ENCODE data around the gene SDR42E2.
A peak's percentile ranks its signal among the peaks of the same experiment; 100 is the strongest.

The SDR42E2 gene

GRCh38 chr16:22206013-22206841, 43.9 kb downstream of the SDR42E2 start, which contains the start of gene EEF2K:
EEF2K (plus strand) TSS chr16:22206278; CDS start chr16:22225730, 19,452 bp downstream.
- Histone ChIP-seq H3K4me1 (ENCODE audit: insufficient read depth, low read length) (no peaks in the 10 kb centered on the region), H3K27me3 (ENCODE audit: insufficient read depth, low read length) (no peaks in the 10 kb centered on the region), H3K9ac (ENCODE audit: low read depth, low read length) (peak within 1 kb of the TSS; percentile 81), H3K9me3 (ENCODE audit: insufficient read depth, low read depth, low read length) (no peaks in the 10 kb centered on the region), H3K27ac (ENCODE audit: low read depth, low read length) (peak within 1 kb of the TSS; percentile 34; the same call in 1 of the 2 replicates), H3K4me3 (ENCODE audit: low read length) (peak within 1 kb of the TSS; percentile 97), H3K36me3 (ENCODE audit: insufficient read depth, low read length) (no peaks in the 10 kb centered on the region)
- WGBS: under 1% methylated on average over 74 of the region's 74 CpGs

- WGBS: 19% methylated on average over 35 of the region's 35 CpGs
- H3K4me1 ChIP-seq (ENCODE audit: insufficient read depth, low read length): no peaks in the 10 kb centered on the region
- H3K4me3 ChIP-seq (ENCODE audit: low read length): peak overlapping the region; percentile 97
- H3K36me3 ChIP-seq (ENCODE audit: insufficient read depth, low read length): no peaks in the 10 kb centered on the region
- H3K27ac ChIP-seq (ENCODE audit: low read depth, low read length): no peak overlapping the region
- H3K9me3 ChIP-seq (ENCODE audit: insufficient read depth, low read depth, low read length): no peaks in the 10 kb centered on the region
- H3K9ac ChIP-seq (ENCODE audit: low read depth, low read length): peak overlapping the region; percentile 81
- H3K27me3 ChIP-seq (ENCODE audit: insufficient read depth, low read length): no peaks in the 10 kb centered on the region
Measured at GRCh38 chr16:22206842-22207714, 44.8 kb downstream of the SDR42E2 start.

- no peak overlapping the region for H3K27ac ChIP-seq (ENCODE audit: low read depth, low read length)
- 85% methylated on average over 10 of the region's 10 CpGs for WGBS
- no peaks in the 10 kb centered on the region for H3K4me1 ChIP-seq (ENCODE audit: insufficient read depth, low read length)
- H3K9me3 ChIP-seq (ENCODE audit: insufficient read depth, low read depth, low read length): no peaks in the 10 kb centered on the region
- peak overlapping the region; percentile 97 for H3K4me3 ChIP-seq (ENCODE audit: low read length)
- no peaks in the 10 kb centered on the region for H3K27me3 ChIP-seq (ENCODE audit: insufficient read depth, low read length)
- no peaks in the 10 kb centered on the region for H3K36me3 ChIP-seq (ENCODE audit: insufficient read depth, low read length)
- no peak overlapping the region for H3K9ac ChIP-seq (ENCODE audit: low read depth, low read length)
Measured at GRCh38 chr16:22207715-22208360, 45.5 kb downstream of the SDR42E2 start.

- Histone ChIP-seq H3K4me3 (ENCODE audit: low read length) (no peak overlapping the region), H3K27ac (ENCODE audit: low read depth, low read length) (no peak overlapping the region), H3K9ac (ENCODE audit: low read depth, low read length) (no peak overlapping the region), H3K9me3 (ENCODE audit: insufficient read depth, low read depth, low read length) (no peaks in the 10 kb centered on the region), H3K27me3 (ENCODE audit: insufficient read depth, low read length) (no peaks in the 10 kb centered on the region), H3K36me3 (ENCODE audit: insufficient read depth, low read length) (no peaks in the 10 kb centered on the region), H3K4me1 (ENCODE audit: insufficient read depth, low read length) (no peaks in the 10 kb centered on the region)
- 96% methylated on average over 6 of the region's 6 CpGs for WGBS
Measured at GRCh38 chr16:22210285-22210684, 48.0 kb downstream of the SDR42E2 start.

GRCh38 chr16:22210854-22211253, 48.5 kb downstream of the SDR42E2 start:
- H3K9ac ChIP-seq (ENCODE audit: low read depth, low read length): no peak overlapping the region
- H3K9me3 ChIP-seq (ENCODE audit: insufficient read depth, low read depth, low read length): no peaks in the 10 kb centered on the region
- H3K4me1 ChIP-seq (ENCODE audit: insufficient read depth, low read length): no peaks in the 10 kb centered on the region
- H3K27me3 ChIP-seq (ENCODE audit: insufficient read depth, low read length): no peaks in the 10 kb centered on the region
- H3K4me3 ChIP-seq (ENCODE audit: low read length): no peak overlapping the region
- H3K27ac ChIP-seq (ENCODE audit: low read depth, low read length): no peak overlapping the region
- H3K36me3 ChIP-seq (ENCODE audit: insufficient read depth, low read length): no peaks in the 10 kb centered on the region
- WGBS: 93% methylated on average over 2 of the region's 2 CpGs

- Histone ChIP-seq H3K27ac (ENCODE audit: low read depth, low read length) (no peak overlapping the region), H3K4me1 (ENCODE audit: insufficient read depth, low read length) (no peaks in the 10 kb centered on the region), H3K4me3 (ENCODE audit: low read length) (no peak overlapping the region), H3K9me3 (ENCODE audit: insufficient read depth, low read depth, low read length) (no peaks in the 10 kb centered on the region), H3K36me3 (ENCODE audit: insufficient read depth, low read length) (no peaks in the 10 kb centered on the region), H3K27me3 (ENCODE audit: insufficient read depth, low read length) (no peaks in the 10 kb centered on the region), H3K9ac (ENCODE audit: low read depth, low read length) (no peak overlapping the region)
- WGBS: 93% methylated on average over 4 of the region's 4 CpGs
Measured at GRCh38 chr16:22213236-22213635, 50.9 kb downstream of the SDR42E2 start.

GRCh38 chr16:22213801-22214200, 51.5 kb downstream of the SDR42E2 start:
- 94% methylated on average over 3 of the region's 3 CpGs for WGBS
- Histone ChIP-seq H3K4me1 (ENCODE audit: insufficient read depth, low read length) (no peaks in the 10 kb centered on the region), H3K27me3 (ENCODE audit: insufficient read depth, low read length) (no peaks in the 10 kb centered on the region), H3K9me3 (ENCODE audit: insufficient read depth, low read depth, low read length) (no peaks in the 10 kb centered on the region), H3K36me3 (ENCODE audit: insufficient read depth, low read length) (no peaks in the 10 kb centered on the region), H3K27ac (ENCODE audit: low read depth, low read length) (no peak overlapping the region), H3K4me3 (ENCODE audit: low read length) (no peak overlapping the region), H3K9ac (ENCODE audit: low read depth, low read length) (no peak overlapping the region)

- Histone ChIP-seq H3K27me3 (ENCODE audit: insufficient read depth, low read length) (no peaks in the 10 kb centered on the region), H3K9me3 (ENCODE audit: insufficient read depth, low read depth, low read length) (no peaks in the 10 kb centered on the region), H3K36me3 (ENCODE audit: insufficient read depth, low read length) (no peaks in the 10 kb centered on the region), H3K4me3 (ENCODE audit: low read length) (no peak overlapping the region), H3K27ac (ENCODE audit: low read depth, low read length) (no peak overlapping the region), H3K9ac (ENCODE audit: low read depth, low read length) (no peak overlapping the region), H3K4me1 (ENCODE audit: insufficient read depth, low read length) (no peaks in the 10 kb centered on the region)
- WGBS: 97% methylated on average over 1 of the region's 2 CpGs
Measured at GRCh38 chr16:22214402-22214801, 52.1 kb downstream of the SDR42E2 start.

- Histone ChIP-seq H3K27ac (ENCODE audit: low read depth, low read length) (no peak overlapping the region), H3K4me3 (ENCODE audit: low read length) (no peak overlapping the region), H3K36me3 (ENCODE audit: insufficient read depth, low read length) (no peaks in the 10 kb centered on the region), H3K9me3 (ENCODE audit: insufficient read depth, low read depth, low read length) (no peaks in the 10 kb centered on the region), H3K27me3 (ENCODE audit: insufficient read depth, low read length) (no peaks in the 10 kb centered on the region), H3K9ac (ENCODE audit: low read depth, low read length) (no peak overlapping the region), H3K4me1 (ENCODE audit: insufficient read depth, low read length) (no peaks in the 10 kb centered on the region)
- 89% methylated on average over 3 of the region's 3 CpGs for WGBS
Measured at GRCh38 chr16:22214889-22215288, 52.6 kb downstream of the SDR42E2 start.

GRCh38 chr16:22216191-22216831, 54.0 kb downstream of the SDR42E2 start:
- no peaks in the 10 kb centered on the region for H3K27me3 ChIP-seq (ENCODE audit: insufficient read depth, low read length)
- WGBS: 93% methylated on average over 9 of the region's 9 CpGs
- no peaks in the 10 kb centered on the region for H3K9me3 ChIP-seq (ENCODE audit: insufficient read depth, low read depth, low read length)
- no peak overlapping the region for H3K27ac ChIP-seq (ENCODE audit: low read depth, low read length)
- H3K4me3 ChIP-seq (ENCODE audit: low read length): no peak overlapping the region
- no peaks in the 10 kb centered on the region for H3K36me3 ChIP-seq (ENCODE audit: insufficient read depth, low read length)
- H3K9ac ChIP-seq (ENCODE audit: low read depth, low read length): no peak overlapping the region
- no peaks in the 10 kb centered on the region for H3K4me1 ChIP-seq (ENCODE audit: insufficient read depth, low read length)

Measured in HUES64 (cell line).